22Rv1 (cell line): ENCODE results near the gene XXYLT1.

Experiments
- H3K27ac ChIP-seq: fragments of 450-650 bp; 2 replicates; pipeline ENCODE4 v1.5.1; 2017
- CTCF ChIP-seq: fragments of 450-650 bp; IDR thresholded peaks from 2 replicates; pipeline ENCODE4 v1.5.1; 2017; ENCODE audit warnings: mild to moderate bottlenecking
- ZFX ChIP-seq: fragments of 450-650 bp; IDR thresholded peaks from 2 replicates; pipeline ENCODE4 v1.6.1; 2017; ENCODE audit warnings: antibody characterized with exemption, borderline replicate concordance

Gene XXYLT1

GRCh38 chr3:195043607-195044339, 227.2 kb downstream of the XXYLT1 start:
- no peak overlapping the region for H3K27ac ChIP-seq
- TF ChIP-seq ZFX: no peak
- TF ChIP-seq CTCF: no peak

GRCh38 chr3:195042743-195043606, 228.0 kb downstream of the XXYLT1 start:
- TF ChIP-seq CTCF: no peak
- no peak for TF ChIP-seq ZFX
- H3K27ac ChIP-seq: no peak overlapping the region

- no peak overlapping the region for H3K27ac ChIP-seq
- TF ChIP-seq CTCF (no peak), ZFX (no peak)
Measured at GRCh38 chr3:195041871-195042742, 228.9 kb downstream of the XXYLT1 start.

GRCh38 chr3:195040773-195041520, 230.0 kb downstream of the XXYLT1 start:
- H3K27ac ChIP-seq: no peak overlapping the region
- no peak for TF ChIP-seq ZFX
- TF ChIP-seq CTCF: no peak

- no peak overlapping the region for H3K27ac ChIP-seq
- TF ChIP-seq CTCF: no peak
- no peak for TF ChIP-seq ZFX
Measured at GRCh38 chr3:195040094-195040493, 230.9 kb downstream of the XXYLT1 start.

- no peak overlapping the region for H3K27ac ChIP-seq
- TF ChIP-seq CTCF (no peak), ZFX (no peak)
Measured at GRCh38 chr3:195039180-195039843, 231.6 kb downstream of the XXYLT1 start.
